Measurements from ENCODE around the gene BTBD9. TPM values are rescaled to one million over a fixed set of nuclear protein-coding genes. Genes with fewer than 3 reads are reported as not detected.
A peak's percentile ranks its signal among the peaks of the same experiment; 100 is the strongest.

BTBD9 gene
- total RNA-seq, 1 experiment from 2014 or later = 4.3 TPM

- ATAC-seq = no peak
- POLR2A ChIA-PET (ENCODE audit: unreplicated experiment) = no interaction called here
- CTCF ChIA-PET = no interaction called here
Measured at GRCh38 chr6:38495922-38496635, 143.7 kb downstream of the BTBD9 start.

GRCh38 chr6:38495518-38495917 lies 144.2 kb downstream of the BTBD9 start:
- ATAC-seq (no peak), DNase-seq (no peak)
- Histone ChIP-seq H3K27me3 (ENCODE audit: low read length) (no peaks in the 10 kb centered on the region), H3K9ac (ENCODE audit: low read length) (no peak overlapping the region), H3K4me3 (ENCODE audit: low read length) (no peak overlapping the region), H3K4me1 (ENCODE audit: insufficient read depth, low read length) (no peaks in the 10 kb centered on the region), H3F3A (ENCODE audit: low read length, unreplicated experiment) (no peaks in the 10 kb centered on the region), H2AFZ (ENCODE audit: low read length) (no peak overlapping the region), H4K20me1 (ENCODE audit: low read length) (no peaks in the 10 kb centered on the region), H3K36me3 (ENCODE audit: low read depth, low read length) (no peaks in the 10 kb centered on the region), H3K27ac (ENCODE audit: low read length) (no peak overlapping the region), H3K9me3 (ENCODE audit: low read length) (no peaks in the 10 kb centered on the region), H3K9me2 (replicated peaks; ENCODE audit: low read length) (no peaks in the 10 kb centered on the region), H3K4me2 (ENCODE audit: low read length) (no peak overlapping the region), H3K79me2 (ENCODE audit: low read length) (no peaks in the 10 kb centered on the region)
- ChIA-PET CTCF (no interaction called here), POLR2A (ENCODE audit: unreplicated experiment) (no interaction called here)
- intact Hi-C loops (cut with micrococcal nuclease) = loop anchor here (2.0 to 10.0 kb wide), 2 partner anchors 175 to 341 kb away; no protein-coding TSS in a partner anchor
- no TSS peak for BruUV-seq (replicated peaks)
- TF ChIP-seq, protein P1, sequence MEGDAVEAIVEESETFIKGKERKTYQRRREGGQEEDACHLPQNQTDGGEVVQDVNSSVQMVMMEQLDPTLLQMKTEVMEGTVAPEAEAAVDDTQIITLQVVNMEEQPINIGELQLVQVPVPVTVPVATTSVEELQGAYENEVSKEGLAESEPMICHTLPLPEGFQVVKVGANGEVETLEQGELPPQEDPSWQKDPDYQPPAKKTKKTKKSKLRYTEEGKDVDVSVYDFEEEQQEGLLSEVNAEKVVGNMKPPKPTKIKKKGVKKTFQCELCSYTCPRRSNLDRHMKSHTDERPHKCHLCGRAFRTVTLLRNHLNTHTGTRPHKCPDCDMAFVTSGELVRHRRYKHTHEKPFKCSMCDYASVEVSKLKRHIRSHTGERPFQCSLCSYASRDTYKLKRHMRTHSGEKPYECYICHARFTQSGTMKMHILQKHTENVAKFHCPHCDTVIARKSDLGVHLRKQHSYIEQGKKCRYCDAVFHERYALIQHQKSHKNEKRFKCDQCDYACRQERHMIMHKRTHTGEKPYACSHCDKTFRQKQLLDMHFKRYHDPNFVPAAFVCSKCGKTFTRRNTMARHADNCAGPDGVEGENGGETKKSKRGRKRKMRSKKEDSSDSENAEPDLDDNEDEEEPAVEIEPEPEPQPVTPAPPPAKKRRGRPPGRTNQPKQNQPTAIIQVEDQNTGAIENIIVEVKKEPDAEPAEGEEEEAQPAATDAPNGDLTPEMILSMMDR (conservative IDR thresholded peaks at IDR 0.05; ENCODE audit: low read depth, low read length) = no peak
- TF ChIP-seq EZH2 (IDR thresholded peaks at IDR 0.05; ENCODE audit: low read length, unreplicated experiment) = no peak

More at GRCh38 chr6:38495922-38496635, 143.7 kb downstream of the BTBD9 start:
- Histone ChIP-seq H3K36me3 (ENCODE audit: low read depth, low read length) (no peaks in the 10 kb centered on the region), H3K4me3 (ENCODE audit: low read length) (no peak overlapping the region), H3K9me3 (ENCODE audit: low read length) (no peaks in the 10 kb centered on the region), H3K4me2 (ENCODE audit: low read length) (no peak overlapping the region), H3K9ac (ENCODE audit: low read length) (no peak overlapping the region), H3K4me1 (ENCODE audit: insufficient read depth, low read length) (no peaks in the 10 kb centered on the region), H3K27ac (ENCODE audit: low read length) (no peak overlapping the region), H2AFZ (ENCODE audit: low read length) (no peak overlapping the region), H3K27me3 (ENCODE audit: low read length) (no peaks in the 10 kb centered on the region), H3K9me2 (replicated peaks; ENCODE audit: low read length) (no peaks in the 10 kb centered on the region), H3F3A (ENCODE audit: low read length, unreplicated experiment) (no peaks in the 10 kb centered on the region), H3K79me2 (ENCODE audit: low read length) (no peaks in the 10 kb centered on the region), H4K20me1 (ENCODE audit: low read length) (no peaks in the 10 kb centered on the region)
- TF ChIP-seq EZH2phosphoT487 (IDR thresholded peaks at IDR 0.05; ENCODE audit: borderline replicate concordance, low read length) (no peak), EZH2 (IDR thresholded peaks at IDR 0.05; ENCODE audit: low read length, unreplicated experiment) (no peak)
- TF ChIP-seq, protein P1 (conservative IDR thresholded peaks at IDR 0.05; ENCODE audit: low read depth, low read length) = no peak
- BruUV-seq (replicated peaks) = no TSS peak
- intact Hi-C loops (cut with micrococcal nuclease) = loop anchor here (2.0 to 10.0 kb wide), 2 partner anchors 175 to 341 kb away; no protein-coding TSS in a partner anchor
- no peak for DNase-seq

DNA sequence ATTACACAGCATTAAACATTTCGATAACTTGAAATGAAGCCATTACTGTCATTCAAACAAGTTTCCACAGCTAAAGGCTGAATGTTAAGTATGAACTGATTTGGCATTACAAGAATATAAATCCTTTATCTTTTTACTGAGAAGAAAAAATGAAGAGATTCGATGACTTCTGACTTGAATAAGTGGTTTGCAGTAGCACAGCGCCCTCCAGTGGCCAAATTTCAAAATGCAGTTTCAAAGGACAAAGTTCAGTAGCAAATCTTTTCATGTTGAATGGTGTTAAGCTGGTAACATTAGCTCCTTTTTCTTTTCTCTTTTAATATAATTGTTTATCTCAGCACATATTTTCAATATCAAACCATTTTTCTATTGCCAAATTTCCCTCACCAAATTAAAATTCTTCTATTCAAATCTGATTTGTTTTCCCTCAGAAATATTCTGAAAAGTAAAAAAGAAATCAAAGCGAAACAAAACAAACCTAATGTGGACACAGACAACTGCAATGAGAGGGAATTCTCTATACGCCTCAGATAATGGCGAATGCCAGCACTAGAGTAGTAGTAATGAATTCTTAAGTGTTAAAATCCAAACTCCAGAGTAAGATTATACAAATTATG lies 145.7 kb downstream of the BTBD9 start:
- no peaks in the 10 kb centered on the region for H3K9me3 ChIP-seq (ENCODE audit: low read length)
- no peaks in the 10 kb centered on the region for H3K27me3 ChIP-seq (ENCODE audit: low read length)
- no peak overlapping the region for H3K4me2 ChIP-seq (ENCODE audit: low read length)
- POLR2A ChIA-PET (ENCODE audit: unreplicated experiment) = no interaction called here
- no peaks in the 10 kb centered on the region for H3K79me2 ChIP-seq (ENCODE audit: low read length)
- intact Hi-C loops (cut with micrococcal nuclease) = loop anchor here (1.0 to 10.0 kb wide), 6 partner anchors 78 to 703 kb away; no protein-coding TSS in a partner anchor
- no peak overlapping the region for H3K27ac ChIP-seq (ENCODE audit: low read length)
- no TSS peak for BruUV-seq (replicated peaks)
- no peaks in the 10 kb centered on the region for H3K4me1 ChIP-seq (ENCODE audit: insufficient read depth, low read length)
- H4K20me1 ChIP-seq (ENCODE audit: low read length) = no peaks in the 10 kb centered on the region
- TF ChIP-seq, protein P1 (conservative IDR thresholded peaks at IDR 0.05; ENCODE audit: low read depth, low read length) = peak; percentile 95
- TF ChIP-seq EZH2phosphoT487 (IDR thresholded peaks at IDR 0.05; ENCODE audit: borderline replicate concordance, low read length) = no peak
- ATAC-seq = 0 out of 2 replicates have a peak, but pooled peaks have one; percentile 40
- no peak overlapping the region for H3K4me3 ChIP-seq (ENCODE audit: low read length)
- H3K9me2 ChIP-seq (replicated peaks; ENCODE audit: low read length) = no peaks in the 10 kb centered on the region
- H3K36me3 ChIP-seq (ENCODE audit: low read depth, low read length) = no peaks in the 10 kb centered on the region
- peak; percentile 90 for DNase-seq
- CTCF ChIA-PET = interaction anchor here (0.5 to 1.4 kb wide), 11 partner anchors 11 to 460 kb away, joined by 3 to 8 read pairs (median 3); no protein-coding TSS in a partner anchor
- H3F3A ChIP-seq (ENCODE audit: low read length, unreplicated experiment) = no peaks in the 10 kb centered on the region
- no peak overlapping the region for H2AFZ ChIP-seq (ENCODE audit: low read length)
- H3K9ac ChIP-seq (ENCODE audit: low read length) = no peak overlapping the region

Data from PC-3 (cell line).